ENCODE measurements around the gene ELK4.
A peak's percentile ranks its signal among the peaks of the same experiment; 100 is the strongest.

Gene ELK4

GRCh38 chr1:205592443-205593003 lies 39.3 kb downstream of the ELK4 start:
- no peak for DNase-seq
- H3K9me3 Mint-ChIP-seq, result no peaks in the 10 kb centered on the region
- peaks cover 23% of the 10 kb centered on the region for H3K36me3 Mint-ChIP-seq
- peak overlapping the region; percentile 66 for H3K4me3 Mint-ChIP-seq
- peaks cover 9% of the 10 kb centered on the region for H3K27me3 Mint-ChIP-seq
- H3K4me1 Mint-ChIP-seq, result peaks cover 58% of the 10 kb centered on the region
- CTCF ChIA-PET, result interaction anchor here (0.8 to 9.7 kb wide), 22 partner anchors 9 to 385 kb away, joined by 3 to 337 read pairs (median 5); partner anchors contain the start of genes CDK18 and ELK4
- peak overlapping the region; percentile 93 for H3K27ac Mint-ChIP-seq

DNA sequence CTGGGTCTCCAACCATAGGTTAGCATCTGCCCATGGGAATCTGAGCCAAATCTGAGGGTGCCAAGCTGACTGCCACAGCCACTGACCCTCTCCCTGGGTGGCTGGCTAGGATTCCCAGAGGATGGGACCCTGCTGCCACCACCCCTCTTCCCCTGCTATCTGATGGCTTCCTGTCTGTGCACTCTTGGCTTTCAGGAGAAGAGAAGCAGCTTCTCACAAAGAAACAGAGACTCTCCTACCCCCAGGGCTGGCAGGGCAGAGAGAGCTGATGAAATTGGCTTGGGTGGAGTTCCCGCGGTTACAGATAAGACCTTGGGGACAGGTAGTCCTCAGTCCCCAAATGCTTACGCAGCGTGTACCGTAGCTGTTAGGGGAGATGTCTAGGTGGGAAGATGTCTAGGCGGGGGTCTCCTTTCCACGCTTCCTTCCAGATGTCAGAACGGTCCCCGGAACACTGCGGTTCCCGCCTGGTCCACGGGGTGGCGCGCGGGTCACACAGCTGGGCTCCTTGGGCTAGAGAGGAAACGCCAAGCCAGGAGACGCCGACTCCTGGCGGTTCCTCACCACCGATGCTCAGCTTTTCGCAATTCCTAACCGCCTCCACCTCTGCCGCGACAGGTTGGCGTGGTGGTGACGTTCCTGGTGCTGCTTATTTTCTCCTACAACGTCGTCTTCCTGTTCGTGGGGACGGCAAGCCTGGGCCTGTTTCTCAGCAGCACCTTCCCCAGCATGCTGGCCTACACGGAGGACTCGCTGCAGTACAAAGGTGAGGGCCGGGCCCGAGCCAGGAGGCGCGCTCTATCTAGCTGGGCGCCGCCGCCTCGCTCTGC lies 40.1 kb downstream of the ELK4 start:
- CTCF ChIA-PET, result interaction anchor here (0.8 to 9.7 kb wide), 34 partner anchors 8 to 386 kb away, joined by 3 to 337 read pairs (median 4); partner anchors contain the start of genes CDK18 and ELK4

GRCh38 chr1:205590777-205591513 lies 40.9 kb downstream of the ELK4 start:
- Mint-ChIP-seq H3K27me3 (peaks cover 9% of the 10 kb centered on the region), H3K4me3 (peak overlapping the region; percentile 34), H3K36me3 (peaks cover 13% of the 10 kb centered on the region), H3K27ac (peak overlapping the region; percentile 17), H3K9me3 (no peaks in the 10 kb centered on the region), H3K4me1 (peaks cover 51% of the 10 kb centered on the region)
- CTCF ChIA-PET, result interaction anchor here (0.6 to 9.7 kb wide), 27 partner anchors 9 to 387 kb away, joined by 3 to 337 read pairs (median 5); partner anchors contain the start of gene ELK4
- DNase-seq, result no peak

More for the DNA sequence above, 40.1 kb downstream of the ELK4 start:
- peaks cover 19% of the 10 kb centered on the region for H3K36me3 Mint-ChIP-seq
- peaks cover 56% of the 10 kb centered on the region for H3K4me1 Mint-ChIP-seq
- peak; percentile 93 for DNase-seq
- H3K9me3 Mint-ChIP-seq, result no peaks in the 10 kb centered on the region
- H3K27me3 Mint-ChIP-seq, result peaks cover 9% of the 10 kb centered on the region
- peak overlapping the region; percentile 89 for H3K27ac Mint-ChIP-seq
- H3K4me3 Mint-ChIP-seq, result peak overlapping the region; percentile 84

- peaks cover 46% of the 10 kb centered on the region for H3K4me1 Mint-ChIP-seq
- DNase-seq, result no peak
- no peak overlapping the region for H3K27ac Mint-ChIP-seq
- H3K36me3 Mint-ChIP-seq, result peaks cover 10% of the 10 kb centered on the region
- no peak overlapping the region for H3K4me3 Mint-ChIP-seq
- peaks cover 9% of the 10 kb centered on the region for H3K27me3 Mint-ChIP-seq
- CTCF ChIA-PET, result interaction anchor here (0.6 to 9.7 kb wide), 10 partner anchors 11 to 254 kb away, joined by 3 to 337 read pairs (median 8); partner anchors contain the start of gene ELK4
- no peaks in the 10 kb centered on the region for H3K9me3 Mint-ChIP-seq
Measured at GRCh38 chr1:205590457-205590768, 41.4 kb downstream of the ELK4 start.

- H3K27me3 Mint-ChIP-seq, result peaks cover 9% of the 10 kb centered on the region
- no peak overlapping the region for H3K4me3 Mint-ChIP-seq
- H3K4me1 Mint-ChIP-seq, result peaks cover 40% of the 10 kb centered on the region
- DNase-seq, result no peak
- H3K36me3 Mint-ChIP-seq, result peaks cover 5% of the 10 kb centered on the region
- H3K9me3 Mint-ChIP-seq, result no peaks in the 10 kb centered on the region
- no peak overlapping the region for H3K27ac Mint-ChIP-seq
- CTCF ChIA-PET, result interaction anchor here (2.8 to 9.7 kb wide), 4 partner anchors 11 to 121 kb away, joined by 23 to 337 read pairs (median 132); partner anchors contain the start of gene ELK4
Measured at GRCh38 chr1:205589618-205590456, 42.0 kb downstream of the ELK4 start.

GRCh38 chr1:205589046-205589445 lies 42.8 kb downstream of the ELK4 start:
- Mint-ChIP-seq H3K27me3 (peaks cover 9% of the 10 kb centered on the region), H3K9me3 (no peaks in the 10 kb centered on the region), H3K36me3 (peaks cover under 1% of the 10 kb centered on the region), H3K4me1 (peaks cover 33% of the 10 kb centered on the region), H3K27ac (no peak overlapping the region), H3K4me3 (no peak overlapping the region)
- CTCF ChIA-PET, result interaction anchor here (0.8 to 9.7 kb wide), 9 partner anchors 41 to 194 kb away, joined by 3 to 337 read pairs (median 4); partner anchors contain the start of gene ELK4
- no peak for DNase-seq

GRCh38 chr1:205588636-205589035 lies 43.2 kb downstream of the ELK4 start:
- Mint-ChIP-seq H3K4me1 (peaks cover 29% of the 10 kb centered on the region), H3K27me3 (peaks cover 9% of the 10 kb centered on the region), H3K36me3 (no peaks in the 10 kb centered on the region), H3K27ac (no peak overlapping the region), H3K9me3 (no peaks in the 10 kb centered on the region), H3K4me3 (no peak overlapping the region)
- DNase-seq, result no peak
- CTCF ChIA-PET, result interaction anchor here (0.6 to 9.7 kb wide), 11 partner anchors 42 to 194 kb away, joined by 3 to 337 read pairs (median 4); partner anchors contain the start of gene ELK4

- H3K4me3 Mint-ChIP-seq, result no peak overlapping the region
- no peak overlapping the region for H3K27ac Mint-ChIP-seq
- CTCF ChIA-PET, result interaction anchor here (0.6 to 9.7 kb wide), 6 partner anchors 43 to 124 kb away, joined by 3 to 337 read pairs (median 6); partner anchors contain the start of gene ELK4
- H3K36me3 Mint-ChIP-seq, result no peaks in the 10 kb centered on the region
- H3K27me3 Mint-ChIP-seq, result peaks cover 13% of the 10 kb centered on the region
- DNase-seq, result no peak
- H3K9me3 Mint-ChIP-seq, result no peaks in the 10 kb centered on the region
- H3K4me1 Mint-ChIP-seq, result peaks cover 21% of the 10 kb centered on the region
Measured at GRCh38 chr1:205587581-205587980, 44.2 kb downstream of the ELK4 start.

- peaks cover 10% of the 10 kb centered on the region for H3K4me1 Mint-ChIP-seq
- H3K27me3 Mint-ChIP-seq, result peaks cover 27% of the 10 kb centered on the region
- CTCF ChIA-PET, result interaction anchor here (1.2 to 1.6 kb wide), 3 partner anchors 57 to 72 kb away, joined by 3 to 10 read pairs (median 7); no protein-coding TSS in a partner anchor
- H3K4me3 Mint-ChIP-seq, result no peak overlapping the region
- no peaks in the 10 kb centered on the region for H3K36me3 Mint-ChIP-seq
- H3K9me3 Mint-ChIP-seq, result no peaks in the 10 kb centered on the region
- no peak for DNase-seq
- no peak overlapping the region for H3K27ac Mint-ChIP-seq
Measured at GRCh38 chr1:205585835-205586785, 45.7 kb downstream of the ELK4 start.

- Mint-ChIP-seq H3K36me3 (no peaks in the 10 kb centered on the region), H3K27ac (no peak overlapping the region), H3K4me1 (peaks cover 3% of the 10 kb centered on the region), H3K9me3 (no peaks in the 10 kb centered on the region), H3K27me3 (peaks cover 32% of the 10 kb centered on the region), H3K4me3 (no peak overlapping the region)
- DNase-seq, result no peak
- CTCF ChIA-PET, result interaction anchor here (1.2 to 2.8 kb wide), 5 partner anchors 56 to 73 kb away, joined by 3 to 12 read pairs (median 7); no protein-coding TSS in a partner anchor
Measured at GRCh38 chr1:205585169-205585834, 46.5 kb downstream of the ELK4 start.

DNA sequence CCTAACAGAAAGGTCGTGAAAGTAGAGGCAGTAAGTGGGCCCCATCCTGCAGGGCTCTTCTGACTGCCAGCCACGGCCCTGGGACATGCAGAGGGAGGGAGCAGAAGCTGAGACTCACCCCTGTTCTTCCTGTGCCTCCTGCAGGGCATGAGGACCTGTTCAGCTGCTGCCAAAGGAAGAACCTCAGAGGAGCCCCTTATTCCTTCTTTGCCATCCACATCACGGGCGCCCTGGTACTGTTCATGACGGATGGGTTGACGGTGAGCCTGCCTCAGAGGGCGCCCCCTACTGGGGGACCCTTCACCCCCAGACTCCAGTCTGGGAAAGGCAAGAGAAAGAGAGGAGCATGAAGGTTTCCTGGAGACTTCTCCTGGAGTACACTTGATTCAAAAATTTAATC lies 47.1 kb downstream of the ELK4 start:
- Mint-ChIP-seq H3K27me3 (peaks cover 30% of the 10 kb centered on the region), H3K9me3 (no peaks in the 10 kb centered on the region), H3K27ac (no peak overlapping the region), H3K4me1 (no peaks in the 10 kb centered on the region), H3K36me3 (no peaks in the 10 kb centered on the region), H3K4me3 (no peak overlapping the region)
- CTCF ChIA-PET, result interaction anchor here (2.2 to 2.8 kb wide), 2 partner anchors 70 to 73 kb away, joined by 7 to 12 read pairs; no protein-coding TSS in a partner anchor
- no peak for DNase-seq
